ENCODE data around the gene SIK2. TPM values are rescaled to one million over a fixed set of nuclear protein-coding genes. Genes with fewer than 3 reads are reported as not detected.

Gene SIK2
- total RNA-seq, 3 donors from 2014 or later (not counting 1 experiment from before 2014, with no cell fraction given), result 7.1 to 14.3 (median 8.4) TPM

DNA sequence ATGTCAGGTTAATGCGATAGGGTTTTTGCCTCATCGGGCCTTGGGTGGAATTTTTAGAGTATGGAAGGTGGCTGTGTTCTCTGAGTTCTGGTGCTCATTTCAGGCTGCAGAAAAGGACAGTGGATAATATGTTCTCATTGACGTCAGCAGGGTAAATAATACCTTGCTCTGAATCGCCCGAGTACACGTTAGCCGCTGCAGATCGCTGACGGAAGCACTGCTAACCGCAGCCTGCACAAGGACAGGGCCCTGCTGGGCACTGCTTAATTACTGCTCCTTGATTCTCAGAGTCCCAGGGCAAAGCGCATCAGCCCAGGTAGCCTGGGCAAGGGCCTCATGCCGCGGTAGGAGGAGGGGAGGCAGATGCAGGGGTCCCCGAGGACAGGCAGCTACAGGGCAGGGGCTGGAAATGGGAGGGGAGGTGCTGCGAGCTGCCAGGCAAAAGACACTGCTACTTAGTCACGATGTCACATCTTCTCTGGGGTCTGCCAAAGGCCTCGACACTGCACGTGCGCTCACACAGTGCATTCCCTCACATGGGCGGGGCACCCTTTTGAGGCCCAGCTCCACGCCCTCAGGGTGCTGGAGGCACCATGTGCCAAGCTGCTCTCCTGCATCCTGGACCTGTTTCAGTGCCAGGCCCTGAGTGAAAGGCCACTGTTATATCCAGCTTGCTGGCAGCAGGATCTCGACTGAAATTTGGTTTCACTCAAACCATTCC lies 128.8 kb downstream of the SIK2 start:
- H3K27me3 ChIP-seq (ENCODE audit: control insufficient read depth, insufficient read depth, low read length), result no peaks in the 10 kb centered on the region
- no peak for TF ChIP-seq CTCF (IDR thresholded peaks at IDR 0.05)
- ATAC-seq (no peak), DNase-seq (no peak)
- no peak overlapping the region for H3K27ac ChIP-seq (ENCODE audit: low read length)
- no peaks in the 10 kb centered on the region for H3K4me1 ChIP-seq (ENCODE audit: control insufficient read depth, insufficient read depth, low read length)
- H3K4me3 ChIP-seq (ENCODE audit: low read length), result no peak overlapping the region
- Mint-ChIP-seq H3K27ac (no peak overlapping the region), H3K4me3 (no peak overlapping the region), H3K36me3 (peaks cover 6% of the 10 kb centered on the region), H3K4me1 (no peaks in the 10 kb centered on the region), H3K9me3 (no peaks in the 10 kb centered on the region), H3K27me3 (ENCODE audit: low read depth in 2 of 2) (no peaks in the 10 kb centered on the region)
- intact Hi-C loops (cut with micrococcal nuclease), result no loop called here
- whole genome bisulfite sequencing (ENCODE audit: insufficient coverage), result 97% methylated on average over 22 of the region's 22 CpGs
- no peaks in the 10 kb centered on the region for H3K36me3 ChIP-seq (ENCODE audit: control insufficient read depth, insufficient read depth, low read length)
- H3K9me3 ChIP-seq (ENCODE audit: control insufficient read depth, insufficient read depth, low read length), result no peaks in the 10 kb centered on the region

- H3K4me3 Mint-ChIP-seq, result no peak overlapping the region
- intact Hi-C loops (cut with micrococcal nuclease), result no loop called here
- ATAC-seq (no peak), DNase-seq (no peak)
- no peaks in the 10 kb centered on the region for H3K9me3 Mint-ChIP-seq
- peaks cover under 1% of the 10 kb centered on the region for H3K36me3 Mint-ChIP-seq
- H3K9me3 ChIP-seq (ENCODE audit: control insufficient read depth, insufficient read depth, low read length), result no peaks in the 10 kb centered on the region
- no peaks in the 10 kb centered on the region for H3K27me3 Mint-ChIP-seq (ENCODE audit: low read depth in 2 of 2)
- H3K27ac ChIP-seq (ENCODE audit: low read length), result no peak overlapping the region
- 94% methylated on average over 5 of the region's 5 CpGs for WGBS (ENCODE audit: insufficient coverage)
- H3K36me3 ChIP-seq (ENCODE audit: control insufficient read depth, insufficient read depth, low read length), result no peaks in the 10 kb centered on the region
- H3K4me1 ChIP-seq (ENCODE audit: control insufficient read depth, insufficient read depth, low read length), result no peaks in the 10 kb centered on the region
- no peak overlapping the region for H3K4me3 ChIP-seq (ENCODE audit: low read length)
- no peak overlapping the region for H3K27ac Mint-ChIP-seq
- TF ChIP-seq CTCF (IDR thresholded peaks at IDR 0.05), result no peak
- no peaks in the 10 kb centered on the region for H3K4me1 Mint-ChIP-seq
- no peaks in the 10 kb centered on the region for H3K27me3 ChIP-seq (ENCODE audit: control insufficient read depth, insufficient read depth, low read length)
Observed at GRCh38 chr11:111731821-111732220, 129.6 kb downstream of the SIK2 start.

DNA sequence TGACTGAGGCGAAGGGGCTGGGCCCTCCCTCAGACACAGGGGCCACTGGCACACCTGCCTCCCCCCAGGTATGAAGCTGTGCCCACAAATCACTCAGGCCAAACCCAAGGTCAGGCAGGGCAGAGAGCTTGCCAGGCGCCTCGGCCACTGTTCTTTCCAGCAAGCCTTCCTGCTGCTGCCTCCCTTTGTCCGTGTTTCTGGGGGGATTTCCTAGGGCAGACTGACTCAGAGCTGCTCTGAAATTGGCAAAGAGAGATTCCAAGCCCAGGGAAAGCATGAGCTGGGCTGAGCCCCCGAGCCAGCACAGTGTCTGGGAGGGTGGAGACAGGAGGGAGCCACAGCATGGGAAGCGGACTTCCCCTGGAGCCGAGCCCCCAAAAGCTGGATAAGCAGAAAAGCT lies 130.8 kb downstream of the SIK2 start:
- no peak for TF ChIP-seq CTCF (IDR thresholded peaks at IDR 0.05)
- Mint-ChIP-seq H3K27me3 (ENCODE audit: low read depth in 2 of 2) (no peaks in the 10 kb centered on the region), H3K4me3 (no peak overlapping the region), H3K27ac (no peak overlapping the region), H3K4me1 (no peaks in the 10 kb centered on the region), H3K9me3 (no peaks in the 10 kb centered on the region), H3K36me3 (no peaks in the 10 kb centered on the region)
- intact Hi-C loops (cut with micrococcal nuclease), result no loop called here
- no peak overlapping the region for H3K27ac ChIP-seq (ENCODE audit: low read length)
- no peaks in the 10 kb centered on the region for H3K4me1 ChIP-seq (ENCODE audit: control insufficient read depth, insufficient read depth, low read length)
- no peaks in the 10 kb centered on the region for H3K9me3 ChIP-seq (ENCODE audit: control insufficient read depth, insufficient read depth, low read length)
- no peak for DNase-seq
- no peak for ATAC-seq
- no peaks in the 10 kb centered on the region for H3K27me3 ChIP-seq (ENCODE audit: control insufficient read depth, insufficient read depth, low read length)
- 91% methylated on average over 7 of the region's 7 CpGs for WGBS (ENCODE audit: insufficient coverage)
- no peak overlapping the region for H3K4me3 ChIP-seq (ENCODE audit: low read length)
- no peaks in the 10 kb centered on the region for H3K36me3 ChIP-seq (ENCODE audit: control insufficient read depth, insufficient read depth, low read length)

- Histone ChIP-seq H3K27ac (ENCODE audit: low read length) (no peak overlapping the region), H3K27me3 (ENCODE audit: control insufficient read depth, insufficient read depth, low read length) (no peaks in the 10 kb centered on the region), H3K4me1 (ENCODE audit: control insufficient read depth, insufficient read depth, low read length) (no peaks in the 10 kb centered on the region), H3K36me3 (ENCODE audit: control insufficient read depth, insufficient read depth, low read length) (no peaks in the 10 kb centered on the region), H3K4me3 (ENCODE audit: low read length) (no peak overlapping the region), H3K9me3 (ENCODE audit: control insufficient read depth, insufficient read depth, low read length) (no peaks in the 10 kb centered on the region)
- Mint-ChIP-seq H3K4me1 (no peaks in the 10 kb centered on the region), H3K27ac (no peak overlapping the region), H3K4me3 (no peak overlapping the region), H3K27me3 (ENCODE audit: low read depth in 2 of 2) (no peaks in the 10 kb centered on the region), H3K9me3 (no peaks in the 10 kb centered on the region), H3K36me3 (no peaks in the 10 kb centered on the region)
- 96% methylated on average over 9 of the region's 9 CpGs for WGBS (ENCODE audit: insufficient coverage)
- ATAC-seq (no peak), DNase-seq (no peak)
- TF ChIP-seq CTCF (IDR thresholded peaks at IDR 0.05), result no peak
- intact Hi-C loops (cut with micrococcal nuclease), result no loop called here
Observed at GRCh38 chr11:111733611-111734088, 131.4 kb downstream of the SIK2 start.

Data from natural killer cell (primary cell).